SHP77 (cell line): ENCODE data around the gene KCNMA1.
A peak's percentile ranks its signal among the peaks of the same experiment; 100 is the strongest.

Experiments used
- DNase-seq, 2 experiments: peaks; one replicate each; lab custom pipeline; 2025; lab: John Stamatoyannopoulos, UW

The KCNMA1 gene

DNA sequence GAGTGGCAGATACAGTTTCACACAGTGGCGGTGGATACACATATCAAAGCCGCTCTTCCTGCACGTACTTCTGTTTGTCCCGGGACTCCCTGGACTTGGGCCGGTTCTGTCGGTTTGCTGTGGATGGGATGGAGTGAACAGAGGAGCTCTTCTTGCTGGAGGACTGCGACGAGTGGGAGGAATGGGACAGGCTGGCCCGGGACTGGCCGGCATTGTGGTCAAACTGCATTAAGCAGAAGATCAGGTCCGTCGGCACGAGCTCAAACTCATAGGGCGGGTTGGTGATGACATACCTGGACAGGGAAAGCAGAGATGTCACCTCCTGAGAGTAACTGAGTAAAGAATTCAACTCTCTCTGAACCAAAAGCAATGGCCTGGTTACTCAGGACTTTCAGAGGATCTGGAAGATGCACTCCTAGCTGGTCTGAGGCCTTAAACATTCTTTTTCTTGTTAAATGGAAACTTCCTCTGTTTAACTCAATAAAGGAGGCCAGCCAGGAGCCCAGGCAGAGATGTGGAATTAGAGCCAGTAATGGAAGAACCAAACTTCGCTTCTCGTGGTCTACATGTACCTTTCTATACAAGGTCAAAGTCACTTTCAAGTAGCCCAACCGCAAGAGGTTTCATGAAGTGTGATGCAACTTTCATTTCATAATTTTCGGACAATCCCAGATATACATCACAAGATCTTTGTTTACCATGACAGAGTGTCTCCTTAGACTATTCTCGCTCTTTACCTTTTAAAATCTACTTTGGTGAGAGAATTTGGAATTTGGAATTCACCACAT, 750.2 kb downstream of the KCNMA1 start:
- no peak for DNase-seq

DNA sequence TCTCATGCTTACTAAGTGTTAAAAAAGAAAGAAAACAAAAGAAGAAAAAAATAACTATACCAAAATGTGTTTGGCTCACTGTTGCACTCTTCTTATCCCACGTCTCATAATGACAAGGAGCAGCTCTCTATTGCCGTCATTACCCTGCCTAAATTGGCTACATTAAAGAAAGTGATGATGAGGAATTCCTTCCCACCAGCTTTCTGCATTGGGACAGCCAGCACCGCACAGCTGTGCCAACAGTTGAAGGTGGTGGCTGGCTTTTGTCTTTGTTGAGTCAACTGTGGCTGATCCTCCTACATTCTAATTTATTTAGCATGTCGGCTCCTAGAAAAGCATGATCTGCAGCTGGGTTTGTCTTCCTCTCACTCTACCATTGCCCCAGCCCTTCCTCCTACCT, 751.8 kb downstream of the KCNMA1 start:
- DNase-seq, result peak in 1 of 2 experiments; percentile 4

DNA sequence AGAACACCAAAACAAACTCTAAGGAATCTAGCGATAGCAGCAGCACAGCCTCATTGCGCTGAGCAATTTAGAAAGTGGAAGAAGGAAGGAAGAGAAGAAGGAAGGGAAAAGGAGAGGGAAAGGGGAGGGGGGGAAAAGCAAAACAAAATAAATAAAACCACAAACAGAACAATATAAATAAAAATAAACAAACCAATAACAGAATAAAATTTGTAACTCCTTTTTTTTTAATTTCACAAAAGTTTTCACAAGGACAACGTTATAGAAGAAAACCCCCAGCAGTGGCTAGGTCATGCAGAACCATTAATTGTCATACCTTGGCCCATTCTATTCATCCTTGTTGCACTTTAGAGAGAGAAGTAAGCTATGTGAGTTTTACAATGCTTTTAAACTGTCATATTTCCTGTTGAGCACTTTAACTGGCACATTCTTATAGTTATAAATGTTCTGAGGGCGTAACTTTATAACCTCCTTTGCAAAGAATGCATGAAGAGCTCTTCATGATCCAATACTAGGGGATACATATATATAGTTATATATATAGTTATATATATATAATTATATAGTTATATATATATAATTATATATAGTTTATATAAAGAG, 752.8 kb downstream of the KCNMA1 start:
- no peak for DNase-seq

DNA sequence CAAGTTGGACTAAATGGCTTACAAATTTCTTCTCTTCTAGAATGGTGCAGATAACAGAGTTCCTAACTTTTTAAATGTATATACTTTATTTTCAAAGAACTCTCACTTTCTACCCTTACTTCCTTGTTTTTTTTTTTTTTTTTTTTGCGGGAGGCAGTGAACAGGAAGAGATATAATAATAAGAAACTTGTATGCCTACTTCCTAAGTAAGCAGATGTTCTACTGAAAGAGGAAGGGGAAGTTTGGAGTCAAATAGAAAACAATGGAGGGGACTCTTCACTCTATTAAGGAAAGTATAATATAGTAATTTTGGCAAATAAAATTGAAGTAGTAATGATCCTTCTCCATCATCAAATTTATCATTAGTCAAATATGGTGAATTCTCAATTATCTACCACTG, 754.0 kb downstream of the KCNMA1 start:
- no peak for DNase-seq

DNA sequence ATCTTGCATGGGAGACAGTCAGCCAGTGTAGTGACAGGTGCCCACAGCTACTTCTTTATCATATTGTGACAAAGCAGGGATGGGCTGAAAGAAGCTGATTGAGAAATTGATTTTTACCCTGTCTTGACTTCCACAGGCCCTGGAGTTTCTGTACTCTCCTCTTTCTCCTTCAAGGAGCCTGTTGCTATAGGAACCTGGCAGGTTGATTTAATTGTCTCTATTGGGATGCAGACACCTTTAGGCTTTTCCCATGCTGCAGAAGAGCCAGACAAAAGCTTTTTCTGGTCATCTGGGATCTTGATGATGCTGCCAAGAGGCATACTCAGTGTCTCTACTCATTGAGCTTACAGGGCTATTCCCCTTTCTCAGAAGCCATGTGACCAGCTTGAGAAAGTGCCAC, 754.8 kb downstream of the KCNMA1 start:
- no peak for DNase-seq

DNA sequence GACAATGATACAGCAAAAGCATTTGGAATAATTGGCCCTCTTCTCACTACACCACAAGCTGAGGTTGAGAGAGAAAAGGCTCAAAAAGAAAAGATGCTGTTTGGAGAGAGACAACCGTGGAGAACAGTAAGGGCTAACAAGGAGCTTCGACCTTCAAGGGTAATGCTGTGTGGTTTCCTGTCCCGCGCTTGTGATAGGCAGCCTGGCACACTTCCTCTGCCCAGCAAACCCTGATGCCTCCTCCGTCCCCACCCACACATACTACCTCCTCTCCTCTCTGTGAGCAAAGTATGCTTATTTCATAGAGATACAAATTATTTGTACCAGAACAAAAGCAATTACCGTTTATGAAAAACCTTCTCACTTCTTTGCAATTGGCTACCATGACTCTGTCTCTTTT, 755.4 kb downstream of the KCNMA1 start:
- no peak for DNase-seq

DNA sequence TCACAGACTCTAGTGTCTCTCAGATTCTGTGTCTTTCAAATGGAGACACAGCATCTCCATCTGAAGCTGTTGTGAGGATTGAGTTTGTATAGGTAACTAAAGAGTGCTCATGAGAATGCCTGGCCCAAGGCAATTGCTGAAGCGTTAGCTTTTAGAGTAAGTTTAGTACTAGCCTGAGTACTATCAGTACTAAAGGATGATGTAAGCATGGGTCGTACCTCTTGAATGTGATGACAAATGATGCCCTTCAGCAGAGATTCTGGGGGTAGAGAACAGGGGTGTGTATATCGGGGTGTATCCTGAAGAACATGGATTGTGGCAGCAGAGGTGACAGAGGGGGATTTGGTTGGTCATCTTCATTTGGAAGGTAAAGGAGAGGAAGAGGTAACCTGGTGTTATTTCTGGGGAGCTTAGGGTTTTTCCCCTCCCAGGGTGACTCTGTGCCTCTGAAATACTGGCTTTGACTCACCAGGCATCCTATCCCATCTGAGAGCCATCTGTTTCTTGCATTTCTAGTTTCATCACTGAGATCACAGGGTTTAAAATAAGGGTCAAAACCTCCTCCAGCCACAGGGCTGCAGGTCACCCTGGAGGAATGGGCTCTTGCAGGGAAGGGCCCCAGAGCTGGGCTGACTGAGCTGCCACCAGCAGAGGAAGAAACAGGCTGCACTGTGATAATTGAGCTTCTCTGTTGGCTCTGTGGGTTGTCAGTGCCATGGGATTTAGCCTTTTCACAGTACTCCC, 756.0 kb downstream of the KCNMA1 start:
- DNase-seq, result no peak

DNA sequence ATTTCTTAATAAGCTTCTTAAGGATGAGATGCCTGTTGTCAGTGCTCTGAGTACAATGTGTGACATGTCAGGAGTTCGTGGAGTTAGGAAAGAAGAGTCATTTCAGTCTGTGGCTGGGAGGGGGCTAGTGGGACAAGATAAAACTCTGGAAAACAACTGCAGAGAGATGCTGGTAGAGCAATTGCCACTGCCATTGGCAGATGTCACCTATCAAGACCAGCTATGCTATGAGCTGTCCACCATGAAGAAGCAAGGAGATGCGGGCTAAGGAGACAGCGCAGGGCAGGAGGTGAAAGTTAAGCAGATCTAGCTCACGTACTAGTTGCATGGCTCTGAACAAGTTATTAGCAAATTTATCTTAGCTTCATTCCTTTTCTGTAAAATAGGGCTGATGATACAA, 756.7 kb downstream of the KCNMA1 start:
- DNase-seq, result no peak

DNA sequence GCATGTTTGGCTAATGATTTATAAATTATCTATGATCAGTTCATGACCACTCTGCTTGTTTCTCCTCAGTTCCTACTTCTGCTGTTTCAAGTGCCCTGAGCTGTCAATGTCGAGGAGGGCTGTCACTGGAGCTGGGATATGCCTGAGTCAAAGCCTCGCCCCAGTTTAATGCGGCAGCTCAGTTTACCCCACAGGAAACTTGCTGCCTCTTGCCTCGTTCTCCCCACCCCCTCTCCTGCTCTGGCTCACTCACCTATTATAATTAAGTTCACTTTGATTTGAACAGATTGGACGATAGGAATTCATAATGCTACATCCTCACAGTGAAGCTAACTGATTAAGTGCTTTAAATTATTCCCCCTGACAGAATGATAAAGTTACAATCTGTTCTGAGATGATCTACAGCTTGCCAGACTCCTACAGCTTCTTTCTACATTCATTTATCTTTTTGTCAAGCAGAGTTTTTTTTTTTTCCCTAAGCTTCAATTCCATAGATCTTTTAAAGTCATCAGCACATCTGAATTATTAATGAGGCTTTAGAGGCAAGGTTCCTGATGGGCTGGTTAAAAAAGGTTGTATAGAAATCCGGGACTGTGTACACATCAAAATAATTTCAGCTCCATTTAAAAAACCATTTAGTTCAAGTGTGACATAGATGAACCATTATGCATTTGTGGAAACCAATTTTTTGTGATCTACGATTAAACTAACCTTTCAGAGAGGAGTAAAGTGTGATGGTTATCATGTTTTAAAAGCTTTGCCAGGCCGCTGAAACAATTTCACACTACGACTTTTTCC, 758.3 kb downstream of the KCNMA1 start:
- no peak for DNase-seq

DNA sequence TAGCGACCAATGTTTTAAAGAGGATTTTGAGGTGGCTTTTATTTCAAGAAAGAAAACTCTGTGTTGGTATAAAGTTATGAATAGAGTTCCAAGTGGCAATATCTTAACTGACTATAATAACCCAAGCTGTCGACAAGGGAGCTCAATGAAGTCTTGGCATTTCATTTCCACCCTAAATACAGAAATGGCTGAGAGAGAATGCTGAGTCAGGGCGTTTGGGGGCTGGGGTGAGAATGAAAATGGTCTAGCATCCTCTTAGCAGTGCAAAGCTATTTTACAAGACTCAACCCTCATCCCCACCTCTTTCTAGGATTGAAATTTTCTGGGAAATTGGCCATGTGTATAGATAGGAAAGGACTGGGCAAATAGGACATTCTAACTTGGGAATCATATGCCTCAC, 759.1 kb downstream of the KCNMA1 start:
- no peak for DNase-seq

DNA sequence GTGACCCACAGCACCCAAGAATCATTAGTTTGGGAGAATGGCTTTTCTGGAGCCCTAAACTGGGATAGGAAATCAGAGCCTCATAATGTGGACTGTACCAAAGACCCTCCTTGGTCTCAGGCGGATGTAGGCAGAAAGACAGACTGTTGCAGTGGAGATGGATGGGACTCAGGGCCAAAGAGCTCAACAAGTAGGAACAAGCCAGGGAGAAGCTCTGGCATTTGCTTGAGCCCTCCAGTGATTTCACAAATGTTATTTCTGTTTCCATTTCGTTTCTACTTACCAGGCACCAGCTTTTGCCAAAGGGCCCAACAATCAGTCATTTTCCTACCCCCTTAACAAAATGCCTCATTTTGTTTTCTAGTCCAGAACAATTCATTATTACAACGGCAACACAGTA, 762.7 kb downstream of the KCNMA1 start:
- DNase-seq, result no peak

DNA sequence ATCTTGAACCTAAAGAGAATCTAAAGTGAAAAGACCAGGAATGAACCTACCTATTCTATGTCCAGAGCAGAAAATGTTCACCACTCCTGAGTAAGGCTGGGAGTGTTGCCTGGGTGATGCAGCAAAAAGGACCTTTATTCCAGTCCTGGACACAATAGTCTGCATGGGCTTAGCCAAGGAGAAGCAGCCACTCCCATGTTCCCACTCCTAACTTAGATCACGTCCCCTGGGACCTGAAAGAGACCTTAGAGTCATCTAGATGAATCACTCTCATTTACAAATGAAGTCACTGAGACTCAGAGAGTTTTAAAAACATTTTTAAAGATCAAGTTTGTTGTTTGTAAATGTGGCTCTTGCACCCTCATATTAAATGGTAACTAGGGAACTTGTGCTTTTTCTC, 763.4 kb downstream of the KCNMA1 start:
- DNase-seq, result no peak

DNA sequence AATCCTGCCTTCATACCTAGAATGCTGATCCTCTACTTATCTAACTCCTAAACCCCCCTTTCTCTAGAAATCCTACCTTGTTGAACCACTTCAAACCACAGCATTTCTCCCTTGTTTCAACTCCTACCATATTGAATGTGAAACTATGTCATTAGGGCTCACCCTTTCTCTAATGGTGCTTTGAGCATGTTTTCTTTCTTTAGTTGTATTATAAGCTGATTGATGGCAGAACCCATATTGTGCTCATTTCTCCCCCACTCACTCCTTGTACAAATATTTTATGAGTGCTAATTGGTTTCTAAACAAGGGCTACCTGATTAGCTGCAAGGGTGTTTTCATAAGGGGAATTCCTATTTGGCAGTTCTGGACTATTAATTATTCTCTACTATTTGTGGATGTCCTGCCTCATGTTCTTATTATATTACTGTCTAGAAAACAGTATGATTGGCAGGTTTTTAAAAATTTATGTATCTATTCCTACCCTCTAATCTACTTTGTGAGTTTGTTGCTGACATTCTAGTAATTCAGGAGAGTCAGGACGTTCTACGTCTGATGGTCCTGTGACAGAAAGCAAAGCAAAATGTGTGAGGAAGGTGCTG, 765.8 kb downstream of the KCNMA1 start:
- no peak for DNase-seq

DNA sequence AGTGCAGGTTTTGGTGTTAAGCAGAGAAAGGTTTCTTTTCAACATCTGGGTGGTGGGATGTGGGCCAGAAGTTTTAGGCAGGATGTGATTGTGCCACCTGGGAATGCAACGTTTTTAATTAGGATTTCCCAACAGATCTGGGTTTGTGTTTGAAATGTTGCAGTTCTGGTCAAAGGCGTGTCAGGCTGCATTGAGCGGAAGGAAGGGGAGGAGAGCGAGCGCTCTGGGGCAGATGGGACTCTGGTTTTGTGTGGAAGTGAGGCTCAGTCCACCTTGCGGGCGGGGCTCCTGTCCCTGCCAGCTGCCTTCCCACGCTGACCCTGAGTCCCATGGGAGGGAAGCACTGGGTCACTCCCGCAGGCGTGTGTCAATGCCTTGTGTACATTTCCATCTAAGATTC, 767.7 kb downstream of the KCNMA1 start:
- no peak for DNase-seq

DNA sequence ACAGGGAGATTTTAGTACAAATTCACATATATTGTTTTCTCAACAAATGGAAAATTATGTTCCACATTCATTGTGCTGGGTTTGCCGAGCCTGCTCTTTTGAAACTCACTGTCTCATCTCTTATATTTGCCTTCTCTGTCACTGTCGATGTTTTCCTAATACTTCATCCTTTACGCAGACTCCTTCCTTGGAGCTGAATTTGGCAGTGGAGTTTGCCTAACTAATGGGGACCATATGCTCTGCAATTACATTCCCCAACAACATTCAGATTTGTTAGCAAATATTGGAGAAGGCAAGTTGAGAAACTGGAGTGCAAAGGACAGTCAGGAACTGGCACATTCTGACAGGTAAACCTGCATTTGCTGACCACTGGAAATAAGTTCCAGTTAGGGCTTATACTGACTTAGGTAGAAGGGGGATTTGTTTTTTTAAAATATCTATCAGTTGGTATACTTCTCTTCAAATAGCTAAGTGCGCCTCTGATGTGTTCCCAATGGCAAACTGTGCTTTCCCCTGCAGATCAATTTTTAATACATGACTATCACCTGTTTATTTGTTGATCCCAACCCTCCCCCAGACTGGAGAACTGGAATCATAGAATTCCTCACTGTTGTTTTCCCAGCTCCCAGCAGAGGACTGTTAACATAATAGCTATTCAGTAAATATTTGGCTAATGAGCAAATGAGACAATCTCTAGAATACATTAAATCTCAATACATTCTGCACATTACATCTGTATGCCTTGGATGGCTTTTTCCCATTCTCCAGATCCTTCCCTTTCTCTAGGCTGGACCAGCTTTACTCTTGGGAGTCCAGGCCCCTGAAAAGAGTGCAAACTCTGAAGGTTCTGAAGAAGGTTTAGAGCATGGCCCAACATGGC, 769.3 kb downstream of the KCNMA1 start:
- no peak for DNase-seq

DNA sequence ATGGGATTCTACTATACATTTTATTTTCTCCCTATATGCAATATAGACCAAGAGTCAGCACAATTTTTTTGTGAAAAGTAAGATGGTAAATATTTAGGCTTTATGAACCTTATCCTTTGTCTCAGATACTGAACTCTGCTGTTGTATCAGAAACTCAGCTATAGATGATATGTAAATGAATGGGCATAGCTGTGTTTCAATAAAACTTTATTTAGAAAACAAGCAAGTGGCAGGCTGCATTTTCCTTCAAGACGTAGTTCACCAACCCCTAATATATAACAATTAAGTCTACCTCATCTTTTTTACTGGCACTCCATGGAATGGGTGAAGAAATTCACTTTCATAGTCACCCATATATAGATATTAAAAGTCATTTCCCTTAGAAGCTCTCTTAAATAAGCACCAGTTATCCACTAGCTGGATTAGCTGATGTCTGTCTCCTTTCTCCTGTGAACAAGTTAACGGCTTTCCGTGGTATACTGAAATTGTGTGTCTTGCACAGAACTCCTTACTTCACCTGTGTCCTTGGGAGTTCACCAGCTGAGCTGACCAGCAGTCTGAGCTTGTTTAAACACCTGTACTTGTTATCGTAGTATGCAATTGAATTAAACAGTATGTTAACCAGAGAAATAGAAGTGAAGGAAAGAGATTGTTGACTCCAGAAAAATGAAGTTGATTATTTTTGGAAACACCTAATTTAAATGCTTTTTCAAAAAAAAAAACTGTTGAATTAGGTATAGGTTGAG, 770.6 kb downstream of the KCNMA1 start:
- DNase-seq, result no peak

DNA sequence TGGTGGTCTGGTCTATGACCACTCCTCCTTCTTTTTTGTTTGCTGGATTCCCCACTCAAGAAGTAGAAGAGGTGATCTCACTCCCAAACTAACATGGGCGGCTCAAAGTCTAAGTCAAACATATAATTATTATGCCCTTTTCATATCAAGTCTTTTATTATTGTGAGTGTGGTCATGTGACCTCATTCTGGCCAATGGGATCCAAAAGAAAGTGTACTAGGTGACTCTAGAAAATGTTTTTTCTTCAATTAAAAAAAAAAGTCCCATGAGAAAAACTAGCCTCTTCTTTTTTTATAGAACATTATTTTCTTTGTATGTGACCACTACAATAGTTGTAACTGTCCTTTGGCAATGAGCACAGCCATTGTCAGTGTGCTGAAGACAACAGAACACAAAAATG, 772.7 kb downstream of the KCNMA1 start:
- no peak for DNase-seq

DNA sequence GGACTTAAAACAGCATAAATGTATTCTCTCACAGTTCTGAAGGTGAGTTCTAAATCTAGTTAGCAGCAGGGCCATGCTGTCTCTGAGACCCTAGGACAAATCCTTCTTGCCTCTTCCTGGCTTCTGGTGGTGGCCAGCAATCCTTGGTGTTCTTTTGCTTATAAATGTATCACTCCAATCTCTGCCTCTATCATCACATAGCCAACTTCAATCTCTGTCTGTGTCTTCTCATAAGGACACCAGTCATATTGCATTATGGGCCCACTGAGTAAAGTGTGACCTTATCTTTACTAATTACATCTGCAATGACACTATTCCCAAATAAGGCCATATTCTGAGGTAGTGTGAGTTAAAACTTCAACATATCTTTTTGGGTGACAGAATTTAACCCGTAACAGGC, 778.9 kb downstream of the KCNMA1 start:
- no peak for DNase-seq

DNA sequence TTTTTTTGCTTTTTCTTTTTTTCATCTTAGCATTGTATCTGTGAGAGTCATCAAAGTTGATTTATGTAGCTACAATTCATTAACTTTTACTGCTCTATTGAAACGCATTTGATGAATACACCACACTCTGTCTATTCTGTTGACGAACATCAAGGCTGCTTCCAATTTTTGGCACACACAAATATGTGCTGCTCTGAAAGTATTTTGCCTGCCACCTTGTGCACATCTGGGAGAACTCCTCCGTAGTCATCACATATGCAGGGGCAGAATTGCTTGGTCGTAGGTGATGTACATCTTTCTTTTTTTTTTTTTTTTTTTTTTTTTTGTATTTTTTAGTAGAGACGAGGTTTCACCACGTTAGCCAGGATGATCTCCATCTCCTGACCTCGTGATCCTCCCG, 796.8 kb downstream of the KCNMA1 start:
- DNase-seq, result no peak

DNA sequence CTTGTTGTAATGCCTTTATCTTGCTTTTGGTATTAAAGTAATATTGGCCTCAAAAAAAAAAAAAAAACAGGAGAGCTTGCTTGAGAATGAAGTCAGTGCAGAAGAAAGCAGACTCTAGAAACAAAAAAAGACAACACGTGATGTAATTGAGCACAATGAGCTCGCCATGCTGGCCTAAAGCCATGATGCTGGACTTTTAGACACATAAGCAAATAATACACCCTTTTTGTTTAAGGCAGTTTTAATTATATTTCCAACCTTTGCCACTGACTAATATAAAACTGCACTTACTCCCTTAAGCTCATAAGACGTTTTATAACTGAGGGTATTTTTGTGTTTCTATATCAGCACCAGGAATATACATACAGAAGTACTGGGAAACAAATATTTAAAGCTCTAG, 798.3 kb downstream of the KCNMA1 start:
- no peak for DNase-seq
